GM18907 (cell line): ENCODE measurements around the gene PRKG1.

ENCODE experiments used
- ATAC-seq: cut with Tn5 transposase; IDR thresholded peaks from one replicate; pipeline ENCODE4 v1.9.1; 2021; ENCODE audit warnings: mild to moderate bottlenecking, moderate library complexity; ENCODE audit not compliant: unreplicated experiment

Gene PRKG1

GRCh38 chr10:51767103-51767763 is 692.9 kb downstream of the PRKG1 start:
- no peak for ATAC-seq

- ATAC-seq = no peak
Observed at GRCh38 chr10:51768886-51769465, 694.7 kb downstream of the PRKG1 start.

- no peak for ATAC-seq
Observed at GRCh38 chr10:51770709-51771108, 696.4 kb downstream of the PRKG1 start.

GRCh38 chr10:51772387-51772786 is 698.1 kb downstream of the PRKG1 start:
- ATAC-seq = no peak

GRCh38 chr10:51773681-51774080 is 699.4 kb downstream of the PRKG1 start:
- no peak for ATAC-seq

- no peak for ATAC-seq
Observed at GRCh38 chr10:51783941-51784340, 709.7 kb downstream of the PRKG1 start.

GRCh38 chr10:51786016-51786683 is 711.9 kb downstream of the PRKG1 start:
- no peak for ATAC-seq

- ATAC-seq = no peak
Observed at GRCh38 chr10:51786684-51787035, 712.4 kb downstream of the PRKG1 start.

- no peak for ATAC-seq
Observed at GRCh38 chr10:51788273-51788672, 714.0 kb downstream of the PRKG1 start.

- ATAC-seq = no peak
Observed at GRCh38 chr10:51789118-51789517, 714.8 kb downstream of the PRKG1 start.

- ATAC-seq = no peak
Observed at GRCh38 chr10:51789903-51790302, 715.6 kb downstream of the PRKG1 start.

- no peak for ATAC-seq
Observed at GRCh38 chr10:51792678-51793077, 718.4 kb downstream of the PRKG1 start.

- ATAC-seq = no peak
Observed at GRCh38 chr10:51800121-51800520, 725.8 kb downstream of the PRKG1 start.

- no peak for ATAC-seq
Observed at GRCh38 chr10:51800725-51801424, 726.6 kb downstream of the PRKG1 start.

- ATAC-seq = no peak
Observed at GRCh38 chr10:51802030-51802429, 727.7 kb downstream of the PRKG1 start.

GRCh38 chr10:51804866-51805265 is 730.6 kb downstream of the PRKG1 start:
- ATAC-seq = no peak

GRCh38 chr10:51806079-51806835 is 732.0 kb downstream of the PRKG1 start:
- ATAC-seq = no peak

GRCh38 chr10:51808187-51808586 is 733.9 kb downstream of the PRKG1 start:
- ATAC-seq = no peak

- no peak for ATAC-seq
Observed at GRCh38 chr10:51815723-51816122, 741.4 kb downstream of the PRKG1 start.

GRCh38 chr10:51821045-51821444 is 746.8 kb downstream of the PRKG1 start:
- ATAC-seq = no peak

- no peak for ATAC-seq
Observed at GRCh38 chr10:51821745-51822144, 747.5 kb downstream of the PRKG1 start.
